Progenitor cell of endocrine pancreas (in vitro differentiated cells): ENCODE results near the gene FRK. TPM values are rescaled to one million over a fixed set of nuclear protein-coding genes. Genes with fewer than 3 reads are reported as not detected.

Experiments
- DNase-seq: peaks from one replicate; pipeline ENCODE4 v3.0.0; 2021; ENCODE audit warnings: low spot score; ENCODE audit not compliant: unreplicated experiment
- H3K27ac Mint-ChIP-seq: 2 replicates; pipeline ENCODE4 v1.8.0; 2021; ENCODE audit warnings: mild to moderate bottlenecking, moderate library complexity, mixed read lengths
- H3K27me3 Mint-ChIP-seq: 2 replicates; pipeline ENCODE4 v1.8.0; 2021; ENCODE audit warnings: mixed read lengths
- H3K36me3 Mint-ChIP-seq: 2 replicates; pipeline ENCODE4 v1.8.0; 2022; ENCODE audit warnings: mixed read lengths; ENCODE audit not compliant: insufficient read depth
- H3K4me1 Mint-ChIP-seq: 2 replicates; pipeline ENCODE4 v1.8.0; 2021; ENCODE audit warnings: low read depth, mixed read lengths
- H3K4me3 Mint-ChIP-seq: 2 replicates; pipeline ENCODE4 v1.8.0; 2021; ENCODE audit warnings: low read depth, mild to moderate bottlenecking, moderate library complexity, mixed read lengths
- H3K9me3 Mint-ChIP-seq: 2 replicates; pipeline ENCODE4 v1.8.0; 2021; ENCODE audit warnings: low read depth, mixed read lengths
- CTCF ChIP-seq: fragments of 200-600 bp; sonication (generic); IDR thresholded peaks from one replicate; pipeline ENCODE4 v1.5.0; 2021; ENCODE audit warnings: antibody characterized with exemption, mild to moderate bottlenecking; ENCODE audit not compliant: unreplicated experiment
- total RNA-seq: library from RNA; stranded (reverse); gene quantifications from 2 replicates; pipeline ENCODE4 v1.2.1, GENCODE V29; 2021

FRK gene
- total RNA-seq, 1 donor from 2014 or later, result 8.6 TPM

GRCh38 chr6:116066789-116067188 is 6.1 kb upstream of the FRK start:
- Mint-ChIP-seq H3K36me3 (no peaks in the 10 kb centered on the region), H3K9me3 (no peaks in the 10 kb centered on the region), H3K27me3 (peaks cover 4% of the 10 kb centered on the region), H3K27ac (no peak overlapping the region), H3K4me1 (peaks cover 9% of the 10 kb centered on the region), H3K4me3 (no peak overlapping the region)
- DNase-seq, result no peak
- TF ChIP-seq CTCF, result no peak

- Mint-ChIP-seq H3K27me3 (peaks cover 3% of the 10 kb centered on the region), H3K36me3 (no peaks in the 10 kb centered on the region), H3K4me1 (peaks cover 25% of the 10 kb centered on the region), H3K27ac (no peak overlapping the region), H3K9me3 (no peaks in the 10 kb centered on the region), H3K4me3 (no peak overlapping the region)
- no peak for TF ChIP-seq CTCF
- no peak for DNase-seq
Observed at GRCh38 chr6:116064666-116065065, 4.0 kb upstream of the FRK start.

- no peak for DNase-seq
- H3K4me1 Mint-ChIP-seq, result peaks cover 39% of the 10 kb centered on the region
- no peak for TF ChIP-seq CTCF
- H3K27ac Mint-ChIP-seq, result no peak overlapping the region
- H3K36me3 Mint-ChIP-seq, result no peaks in the 10 kb centered on the region
- H3K9me3 Mint-ChIP-seq, result no peaks in the 10 kb centered on the region
- H3K27me3 Mint-ChIP-seq, result no peaks in the 10 kb centered on the region
- no peak overlapping the region for H3K4me3 Mint-ChIP-seq
Observed at GRCh38 chr6:116062496-116062895, 1.8 kb upstream of the FRK start.

GRCh38 chr6:116059713-116060571 is 749 bp downstream of the FRK start:
- no peaks in the 10 kb centered on the region for H3K36me3 Mint-ChIP-seq
- H3K4me3 Mint-ChIP-seq, result peak overlapping the region; percentile 84
- no peak for TF ChIP-seq CTCF
- no peaks in the 10 kb centered on the region for H3K9me3 Mint-ChIP-seq
- H3K27ac Mint-ChIP-seq, result peak overlapping the region; percentile 95
- peaks cover 48% of the 10 kb centered on the region for H3K4me1 Mint-ChIP-seq
- H3K27me3 Mint-ChIP-seq, result no peaks in the 10 kb centered on the region
- no peak for DNase-seq

- TF ChIP-seq CTCF, result no peak
- no peaks in the 10 kb centered on the region for H3K27me3 Mint-ChIP-seq
- no peaks in the 10 kb centered on the region for H3K36me3 Mint-ChIP-seq
- H3K27ac Mint-ChIP-seq, result no peak overlapping the region
- no peak for DNase-seq
- H3K9me3 Mint-ChIP-seq, result no peaks in the 10 kb centered on the region
- H3K4me3 Mint-ChIP-seq, result no peak overlapping the region
- peaks cover 45% of the 10 kb centered on the region for H3K4me1 Mint-ChIP-seq
Observed at GRCh38 chr6:116057766-116058165, 2.9 kb downstream of the FRK start.
